ENCODE data around the gene GAA. TPM values are rescaled to one million over a fixed set of nuclear protein-coding genes. Genes with fewer than 3 reads are reported as not detected.
"Not testable (repeated sequence)": the region's sequence is repeated elsewhere in the genome, so short reads cannot be mapped to it uniquely, and the experiment has no call there.

GAA gene
- total RNA-seq, 1 experiment from 2014 or later, result 10.3 TPM

DNA sequence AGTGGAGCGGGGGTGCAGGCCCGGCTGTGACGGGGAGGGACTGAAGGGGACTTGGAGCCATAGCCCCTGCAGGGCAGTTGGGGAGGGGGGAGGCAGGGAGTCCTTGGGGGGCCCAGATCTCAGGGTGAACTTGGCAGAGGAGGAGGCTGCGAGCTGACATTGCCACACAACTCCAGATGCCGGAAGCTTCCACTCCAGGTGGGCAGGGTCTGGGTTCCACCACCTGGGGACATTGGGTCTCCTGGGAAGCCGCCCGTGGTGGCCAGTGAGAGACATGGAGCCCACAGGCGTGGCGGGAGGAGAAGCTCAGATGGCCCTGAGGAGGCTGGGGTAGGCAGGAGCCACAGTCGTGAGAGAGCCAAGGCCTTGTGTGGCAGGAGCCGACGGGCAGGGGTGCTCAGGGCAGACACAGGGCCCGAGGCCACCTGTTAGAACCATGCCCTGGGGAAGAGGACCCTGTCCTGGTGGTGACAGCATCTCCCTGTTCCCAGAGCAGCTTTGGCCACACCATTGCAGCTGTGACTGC, 18.2 kb upstream of the GAA start:
- DNase-seq (ENCODE audit: low read depth), result no peak

DNA sequence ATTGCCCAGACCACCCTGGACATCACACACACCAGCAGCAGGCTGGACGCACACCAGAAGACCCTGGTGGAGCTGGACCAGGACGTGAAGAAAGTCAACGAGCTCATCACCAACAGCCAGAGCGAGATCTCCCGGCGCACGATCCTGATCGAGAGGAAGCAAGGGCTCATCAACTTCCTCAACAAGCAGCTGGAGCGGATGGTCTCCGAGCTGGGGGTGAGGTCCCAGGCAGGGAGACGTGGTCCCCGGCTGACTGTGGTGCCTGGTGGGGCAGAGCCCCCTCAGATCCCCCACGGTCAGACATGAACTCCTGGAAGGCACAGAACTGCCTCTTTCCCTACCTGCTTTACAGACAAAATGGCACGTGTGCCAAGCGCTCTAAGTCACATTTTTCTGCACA, 16.6 kb upstream of the GAA start:
- no peak for DNase-seq (ENCODE audit: low read depth)

DNA sequence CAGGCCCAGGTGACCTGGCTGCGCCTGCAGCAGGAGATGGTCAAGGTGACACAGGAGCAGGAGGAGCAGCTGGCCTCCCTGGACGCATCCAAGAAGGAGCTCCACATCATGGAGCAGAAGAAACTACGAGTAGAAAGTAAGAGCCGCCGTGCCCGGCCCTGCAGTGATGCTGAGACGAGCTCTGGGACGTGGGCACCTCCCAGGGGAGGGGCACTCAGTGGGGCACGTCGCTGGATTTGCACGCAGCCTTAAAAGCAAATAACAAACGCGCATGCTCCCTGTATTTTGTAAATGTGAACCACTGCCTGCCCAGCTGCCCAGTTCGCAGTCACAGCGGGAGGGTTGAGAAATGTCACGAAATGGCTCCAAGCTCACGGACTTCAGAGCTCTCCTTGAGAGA, 15.3 kb upstream of the GAA start:
- DNase-seq (ENCODE audit: low read depth), result no peak

DNA sequence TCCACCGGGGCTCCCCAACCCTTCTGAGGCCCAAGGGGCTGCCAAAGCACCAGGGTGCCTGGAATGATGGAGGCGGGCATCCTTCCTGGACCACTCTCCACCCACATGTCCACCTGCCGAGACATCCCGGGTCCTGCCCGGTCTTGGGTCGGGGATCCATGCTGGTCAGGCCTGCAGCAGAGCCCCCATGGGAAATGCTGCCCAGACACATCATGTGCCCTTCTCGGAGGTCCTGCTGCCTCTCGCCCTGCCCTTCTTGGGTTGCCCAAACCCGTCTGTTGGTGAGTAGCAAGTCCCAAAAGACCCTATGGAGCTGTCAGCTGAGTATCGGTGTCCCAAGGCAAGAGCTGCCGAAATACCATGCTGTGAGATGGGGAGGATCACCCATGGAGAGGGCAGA, 14.8 kb upstream of the GAA start:
- no peak for DNase-seq (ENCODE audit: low read depth)

DNA sequence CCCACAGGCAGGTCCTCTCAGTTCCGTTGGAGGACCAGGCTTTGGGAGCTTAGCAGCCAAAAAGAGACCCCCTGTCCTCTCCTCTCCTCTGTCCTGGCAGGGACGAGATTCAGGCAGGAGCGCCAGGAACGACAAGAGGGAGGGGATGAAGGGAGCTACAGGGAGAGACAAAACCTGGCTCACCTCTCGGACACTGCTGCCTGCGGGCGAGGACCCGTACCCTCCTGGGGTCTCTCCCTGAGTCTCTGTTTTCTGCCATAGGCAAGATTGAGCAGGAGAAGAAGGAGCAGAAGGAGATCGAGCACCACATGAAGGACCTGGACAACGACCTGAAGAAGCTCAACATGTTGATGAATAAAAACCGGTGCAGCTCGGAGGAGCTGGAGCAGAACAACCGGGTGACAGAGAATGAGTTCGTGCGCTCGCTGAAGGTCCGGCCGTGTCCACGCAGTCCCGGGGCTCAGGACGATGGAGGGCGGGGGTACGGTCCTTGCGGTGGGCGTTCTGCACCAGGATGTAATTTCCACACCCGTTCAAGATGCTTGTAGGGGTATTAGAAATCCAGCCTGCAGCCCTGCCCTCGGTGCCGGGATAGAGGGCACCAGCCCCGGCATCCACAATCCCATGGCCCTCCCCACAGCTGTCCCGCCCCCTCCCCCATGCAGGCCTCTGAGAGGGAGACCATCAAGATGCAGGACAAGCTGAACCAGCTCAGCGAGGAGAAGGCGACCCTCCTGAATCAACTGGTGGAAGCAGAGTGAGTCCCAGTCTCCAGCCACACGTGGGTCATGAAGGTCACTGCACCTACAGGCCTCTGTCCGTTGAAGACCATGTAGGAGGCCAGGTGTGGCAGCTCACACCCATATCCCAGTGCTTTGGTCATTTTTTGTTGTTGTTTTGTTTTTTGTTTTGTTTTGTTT, 13.8 kb upstream of the GAA start:
- DNase-seq (ENCODE audit: low read depth), result no peak

DNA sequence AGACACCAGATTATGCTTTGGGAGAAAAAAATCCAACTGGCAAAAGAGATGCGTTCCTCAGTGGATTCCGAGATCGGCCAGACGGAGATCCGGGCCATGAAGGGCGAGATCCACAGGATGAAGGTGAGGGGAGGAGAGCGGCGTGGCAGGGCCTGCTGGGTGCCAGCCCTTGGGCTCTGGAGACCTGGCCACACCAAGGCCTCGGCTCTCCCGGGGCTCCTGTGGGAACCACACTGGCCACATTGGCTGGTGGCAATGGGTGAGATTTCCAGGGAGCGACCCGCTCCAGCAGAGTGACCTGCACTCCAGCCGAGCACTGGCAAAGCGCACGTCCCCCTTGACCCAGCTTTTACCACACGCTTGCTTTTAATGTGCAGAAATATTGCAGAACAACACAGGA, 11.6 kb upstream of the GAA start:
- no peak for DNase-seq (ENCODE audit: low read depth)

DNA sequence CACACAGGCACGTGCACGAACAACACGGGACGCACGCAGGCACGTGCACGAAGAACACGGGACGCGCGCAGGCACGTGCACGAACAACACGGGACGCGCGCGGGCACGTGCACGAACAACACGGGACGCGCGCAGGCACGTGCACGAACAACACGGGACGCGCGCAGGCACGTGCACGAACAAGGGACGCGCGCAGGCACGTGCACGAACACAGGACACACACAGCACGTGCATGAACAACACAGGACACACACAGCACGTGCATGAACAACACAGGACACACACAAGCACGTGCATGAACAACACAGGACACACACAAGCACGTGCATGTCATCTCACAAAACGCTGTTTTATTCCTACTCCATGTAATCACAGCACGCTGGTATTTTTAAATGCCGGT, 11.2 kb upstream of the GAA start:
- not testable (repeated sequence) for DNase-seq (ENCODE audit: low read depth)

DNA sequence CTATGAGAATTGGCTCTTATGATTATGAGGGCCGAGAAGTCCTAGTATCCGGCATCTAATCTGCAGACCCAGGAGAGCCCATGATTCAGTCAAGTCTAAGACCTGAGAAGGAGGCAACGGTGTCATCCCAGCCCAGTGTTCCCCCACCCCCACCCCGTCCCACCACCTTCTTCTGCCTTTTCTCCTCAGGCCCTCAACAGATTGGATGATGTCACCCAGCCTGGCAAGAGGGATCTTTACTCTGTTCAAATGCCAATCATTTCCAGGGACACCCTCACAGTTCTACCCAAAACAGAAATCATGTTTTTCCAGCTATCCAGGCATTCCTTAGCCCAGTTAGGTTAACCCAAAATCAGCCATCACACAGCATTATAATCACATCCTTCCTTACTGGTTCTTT, 10.0 kb upstream of the GAA start:
- no peak for DNase-seq (ENCODE audit: low read depth)

DNA sequence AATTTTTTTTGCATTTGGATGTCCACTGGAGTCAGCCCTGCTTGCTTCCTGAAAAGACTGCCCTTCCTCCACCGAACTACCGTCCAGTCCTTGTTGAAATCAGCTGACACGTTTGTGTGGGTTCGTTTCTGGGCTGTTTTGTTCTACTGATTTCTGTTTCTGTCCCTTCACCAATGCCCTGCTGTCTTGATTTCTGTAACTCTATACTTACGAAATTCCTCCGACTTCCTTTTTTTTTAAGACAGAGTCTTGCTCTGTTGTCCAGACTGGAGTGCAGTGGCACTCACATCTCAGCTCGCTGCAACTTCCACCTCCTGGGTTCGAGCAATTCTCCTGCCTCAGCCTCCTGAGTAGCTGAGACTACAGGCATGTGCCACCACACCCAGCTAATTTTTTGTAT, 8.4 kb upstream of the GAA start:
- DNase-seq (ENCODE audit: low read depth), result no peak

DNA sequence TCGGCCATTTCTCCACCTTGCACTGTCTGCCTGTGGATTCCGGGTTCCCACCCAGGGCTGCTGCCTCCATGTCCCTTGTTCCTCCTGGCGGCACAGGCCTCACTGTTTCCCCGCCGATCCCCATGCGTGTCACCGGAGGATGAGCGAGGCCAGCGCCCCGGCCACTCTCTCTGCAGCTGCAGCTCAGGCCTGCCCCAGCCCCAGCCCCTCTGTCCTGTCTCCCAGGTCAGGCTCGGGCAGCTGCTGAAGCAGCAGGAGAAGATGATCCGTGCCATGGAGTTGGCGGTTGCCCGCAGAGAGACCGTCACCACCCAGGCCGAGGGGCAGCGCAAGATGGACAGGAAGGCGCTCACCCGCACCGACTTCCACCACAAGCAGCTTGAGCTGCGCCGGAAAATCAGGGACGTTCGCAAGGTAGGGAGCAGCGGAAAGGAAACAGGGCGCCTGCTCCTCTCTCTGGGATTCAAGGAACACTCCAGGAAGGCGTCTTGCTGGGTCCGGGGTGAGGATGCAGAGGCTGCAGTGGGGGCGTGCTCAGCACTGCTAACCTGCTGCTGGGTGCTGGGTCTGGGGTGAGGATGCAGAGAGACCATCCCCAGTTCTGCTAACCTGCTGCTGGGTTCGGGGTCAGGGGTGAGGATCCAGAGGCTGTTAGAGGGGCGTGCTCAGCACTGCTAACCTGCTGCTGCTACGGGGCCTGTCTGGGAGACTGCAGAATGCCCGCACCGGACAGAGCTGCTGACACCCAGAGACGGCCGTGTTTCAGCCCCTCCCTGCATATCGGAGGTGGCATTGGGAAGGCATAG, 6.1 kb upstream of the GAA start:
- no peak for DNase-seq (ENCODE audit: low read depth)

DNA sequence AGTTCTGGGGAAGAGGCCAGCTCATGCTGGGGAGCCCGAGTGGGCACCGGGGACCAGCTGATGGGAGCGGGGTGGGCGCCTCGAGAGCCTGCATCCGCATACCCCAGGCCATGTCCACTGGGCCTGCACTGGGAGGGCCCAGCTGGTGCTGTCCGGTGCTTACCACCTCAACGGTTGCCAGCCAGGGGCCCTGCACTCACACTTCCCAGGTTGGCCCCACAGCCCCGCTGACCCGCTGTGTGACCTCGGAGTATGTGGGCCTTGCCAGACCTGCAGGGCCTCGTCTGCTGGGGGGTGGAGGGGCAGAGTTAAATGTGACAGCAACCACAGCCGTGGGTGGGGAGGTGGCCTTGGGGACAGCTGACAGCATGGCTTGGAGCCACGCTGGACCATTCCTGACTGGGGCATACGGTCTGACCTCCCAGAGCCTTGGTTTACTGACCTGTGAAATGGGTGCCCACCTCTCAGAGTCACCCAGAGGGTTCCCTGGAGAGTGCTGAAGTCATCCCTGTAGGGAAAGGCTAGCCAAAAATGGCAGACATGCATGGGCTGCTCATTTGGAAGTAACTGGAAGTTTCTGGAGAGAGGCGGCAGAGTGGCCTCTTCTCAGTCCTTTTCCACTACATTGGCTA, 5.4 kb upstream of the GAA start:
- DNase-seq (ENCODE audit: low read depth), result no peak

DNA sequence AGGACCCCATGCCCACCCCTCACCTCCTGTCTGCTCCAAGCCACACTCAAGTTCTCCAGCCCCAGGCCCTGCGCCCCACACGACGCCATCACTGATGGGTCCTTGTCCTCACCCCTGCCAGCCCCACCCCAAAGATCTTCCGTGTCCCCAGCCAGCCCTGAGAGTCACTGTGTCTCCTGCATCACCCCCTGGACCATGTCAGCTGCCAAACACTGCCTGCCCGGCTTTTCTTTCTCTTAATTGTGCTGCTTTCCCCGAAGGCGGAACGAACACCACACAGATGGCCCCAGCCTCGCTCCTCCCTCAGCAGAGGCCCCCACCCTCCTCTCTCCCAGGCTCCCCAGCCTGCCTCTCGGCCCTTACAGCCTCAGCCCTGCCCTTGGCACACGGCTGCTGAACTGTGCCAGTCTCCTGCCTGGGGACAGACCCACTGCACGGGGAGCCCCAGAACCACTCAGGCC, 4.8 kb upstream of the GAA start:
- no peak for DNase-seq (ENCODE audit: low read depth)

DNA sequence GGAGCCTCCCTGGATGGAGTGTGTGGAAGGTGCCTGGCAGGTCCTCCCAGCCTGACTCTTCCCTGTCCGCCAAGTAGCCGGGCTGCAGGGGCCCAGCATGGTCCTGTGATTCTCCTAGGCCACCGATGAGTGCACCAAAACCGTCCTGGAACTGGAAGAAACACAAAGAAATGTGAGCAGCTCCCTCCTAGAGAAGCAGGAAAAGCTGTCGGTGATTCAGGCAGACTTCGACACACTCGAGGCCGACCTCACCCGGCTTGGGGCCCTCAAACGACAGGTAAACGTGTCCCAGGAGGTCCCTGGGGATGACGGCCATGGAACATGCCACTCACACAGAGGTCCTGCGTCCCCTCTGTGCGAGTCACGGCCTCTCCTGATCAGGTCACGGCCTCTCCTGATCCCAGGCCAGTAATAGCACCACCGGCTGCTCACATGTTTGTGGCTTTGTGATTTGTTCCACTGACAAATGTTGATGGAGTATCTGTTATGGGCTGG, 4.2 kb upstream of the GAA start:
- no peak for DNase-seq (ENCODE audit: low read depth)

DNA sequence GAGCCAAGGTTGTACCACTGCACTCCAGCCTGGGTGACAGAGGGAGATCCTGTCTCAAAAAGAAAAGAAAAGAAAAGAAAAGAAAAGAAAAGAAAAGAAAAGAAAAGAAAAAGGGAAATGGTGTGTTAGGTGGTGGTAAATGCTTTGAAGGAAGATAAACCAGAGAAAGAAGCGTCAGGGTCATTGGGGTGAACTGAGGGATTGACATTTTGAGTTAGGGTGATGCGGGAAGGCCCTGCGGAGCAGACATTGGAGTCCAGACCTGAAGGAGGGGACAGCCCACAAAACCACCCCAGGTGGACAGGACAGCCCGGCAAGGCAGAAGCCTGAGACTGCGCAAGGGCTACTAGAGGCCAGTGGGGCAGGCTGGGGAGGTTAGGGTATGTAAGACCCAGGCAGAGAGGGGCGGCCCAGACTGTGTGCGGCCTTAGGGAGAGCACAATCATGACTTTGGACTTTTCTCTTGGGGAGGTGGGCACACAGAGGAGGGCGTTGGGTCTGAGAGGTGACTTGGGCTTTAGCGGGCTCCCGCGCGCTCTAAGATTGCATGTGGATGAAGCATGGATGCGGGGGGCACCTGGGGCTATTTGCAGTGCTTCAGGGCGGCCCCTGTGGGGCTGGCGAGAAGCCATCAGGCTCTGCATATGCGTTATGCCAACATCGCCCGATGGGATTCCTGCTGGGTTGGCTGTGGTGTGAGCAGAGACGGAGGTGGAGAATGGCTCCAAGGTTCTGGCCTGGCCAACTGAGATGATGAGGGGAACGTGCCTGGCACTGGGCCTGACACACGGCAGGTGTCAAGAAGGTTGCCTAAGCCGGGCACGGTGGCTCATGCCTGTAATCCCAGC, 3.3 kb upstream of the GAA start:
- DNase-seq (ENCODE audit: low read depth), result no peak

DNA sequence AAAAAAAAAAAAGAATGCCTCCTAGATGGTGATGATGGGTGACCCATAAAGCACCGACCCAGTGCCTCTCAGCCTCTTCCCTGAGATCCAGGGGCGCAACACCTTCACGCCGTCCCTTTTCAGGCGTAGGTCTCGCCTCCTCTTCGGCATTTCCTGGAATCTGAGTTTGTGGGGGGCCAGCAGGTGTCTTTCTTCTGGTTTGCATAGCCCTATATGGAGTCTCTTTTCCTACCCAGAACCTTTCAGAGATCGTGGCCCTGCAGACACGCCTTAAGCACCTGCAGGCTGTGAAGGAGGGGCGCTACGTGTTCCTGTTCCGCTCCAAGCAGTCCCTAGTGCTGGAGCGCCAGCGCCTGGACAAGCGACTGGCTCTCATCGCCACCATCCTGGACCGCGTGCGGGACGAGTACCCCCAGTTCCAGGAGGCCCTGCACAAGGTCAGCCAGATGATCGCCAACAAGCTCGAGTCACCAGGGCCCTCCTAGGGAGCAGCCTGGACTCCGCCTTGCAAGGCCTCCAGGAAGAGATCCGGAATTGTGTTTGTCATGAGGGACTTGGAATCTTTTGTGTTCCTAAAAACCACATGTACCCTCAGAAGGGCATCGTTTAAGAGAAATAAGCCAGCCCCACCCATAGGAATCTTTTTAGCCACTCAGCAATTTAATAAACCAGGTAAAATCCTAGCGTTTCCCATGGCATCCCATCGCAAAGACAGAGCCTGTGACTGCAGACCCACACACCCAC, 1.9 kb upstream of the GAA start:
- DNase-seq (ENCODE audit: low read depth), result no peak

DNA sequence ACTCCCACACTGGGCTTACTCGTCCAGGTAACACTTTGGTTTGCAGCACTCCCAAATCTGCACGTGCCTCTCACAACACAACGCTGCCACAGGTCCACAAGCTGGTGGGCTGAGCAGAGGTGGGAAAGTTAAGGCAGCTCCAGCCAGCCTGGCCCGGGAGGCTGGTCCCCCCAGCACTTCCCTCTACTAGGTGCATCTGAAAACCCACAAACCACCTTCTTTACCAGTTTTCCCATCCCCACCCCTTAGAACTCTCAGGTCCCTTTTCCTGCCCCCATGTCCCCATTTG, 1.4 kb upstream of the GAA start:
- DNase-seq (ENCODE audit: low read depth), result no peak

DNA sequence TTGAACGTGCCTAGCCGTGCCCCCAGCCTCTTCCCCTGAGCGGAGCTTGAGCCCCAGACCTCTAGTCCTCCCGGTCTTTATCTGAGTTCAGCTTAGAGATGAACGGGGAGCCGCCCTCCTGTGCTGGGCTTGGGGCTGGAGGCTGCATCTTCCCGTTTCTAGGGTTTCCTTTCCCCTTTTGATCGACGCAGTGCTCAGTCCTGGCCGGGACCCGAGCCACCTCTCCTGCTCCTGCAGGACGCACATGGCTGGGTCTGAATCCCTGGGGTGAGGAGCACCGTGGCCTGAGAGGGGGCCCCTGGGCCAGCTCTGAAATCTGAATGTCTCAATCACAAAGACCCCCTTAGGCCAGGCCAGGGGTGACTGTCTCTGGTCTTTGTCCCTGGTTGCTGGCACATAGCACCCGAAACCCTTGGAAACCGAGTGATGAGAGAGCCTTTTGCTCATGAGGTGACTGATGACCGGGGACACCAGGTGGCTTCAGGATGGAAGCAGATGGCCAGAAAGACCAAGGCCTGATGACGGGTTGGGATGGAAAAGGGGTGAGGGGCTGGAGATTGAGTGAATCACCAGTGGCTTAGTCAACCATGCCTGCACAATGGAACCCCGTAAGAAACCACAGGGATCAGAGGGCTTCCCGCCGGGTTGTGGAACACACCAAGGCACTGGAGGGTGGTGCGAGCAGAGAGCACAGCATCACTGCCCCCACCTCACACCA, 724 bp downstream of the GAA start:
- DNase-seq (ENCODE audit: low read depth), result no peak

DNA sequence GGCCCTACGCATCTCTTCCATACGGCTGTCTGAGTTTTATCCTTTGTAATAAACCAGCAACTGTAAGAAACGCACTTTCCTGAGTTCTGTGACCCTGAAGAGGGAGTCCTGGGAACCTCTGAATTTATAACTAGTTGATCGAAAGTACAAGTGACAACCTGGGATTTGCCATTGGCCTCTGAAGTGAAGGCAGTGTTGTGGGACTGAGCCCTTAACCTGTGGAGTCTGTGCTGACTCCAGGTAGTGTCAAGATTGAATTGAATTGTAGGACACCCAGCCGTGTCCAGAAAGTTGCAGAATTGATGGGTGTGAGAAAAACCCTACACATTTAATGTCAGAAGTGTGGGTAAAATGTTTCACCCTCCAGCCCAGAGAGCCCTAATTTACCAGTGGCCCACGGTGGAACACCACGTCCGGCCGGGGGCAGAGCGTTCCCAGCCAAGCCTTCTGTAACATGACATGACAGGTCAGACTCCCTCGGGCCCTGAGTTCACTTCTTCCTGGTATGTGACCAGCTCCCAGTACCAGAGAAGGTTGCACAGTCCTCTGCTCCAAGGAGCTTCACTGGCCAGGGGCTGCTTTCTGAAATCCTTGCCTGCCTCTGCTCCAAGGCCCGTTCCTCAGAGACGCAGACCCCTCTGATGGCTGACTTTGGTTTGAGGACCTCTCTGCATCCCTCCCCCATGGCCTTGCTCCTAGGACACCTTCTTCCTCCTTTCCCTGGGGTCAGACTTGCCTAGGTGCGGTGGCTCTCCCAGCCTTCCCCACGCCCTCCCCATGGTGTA, 1.5 kb downstream of the GAA start:
- no peak for DNase-seq (ENCODE audit: low read depth)

DNA sequence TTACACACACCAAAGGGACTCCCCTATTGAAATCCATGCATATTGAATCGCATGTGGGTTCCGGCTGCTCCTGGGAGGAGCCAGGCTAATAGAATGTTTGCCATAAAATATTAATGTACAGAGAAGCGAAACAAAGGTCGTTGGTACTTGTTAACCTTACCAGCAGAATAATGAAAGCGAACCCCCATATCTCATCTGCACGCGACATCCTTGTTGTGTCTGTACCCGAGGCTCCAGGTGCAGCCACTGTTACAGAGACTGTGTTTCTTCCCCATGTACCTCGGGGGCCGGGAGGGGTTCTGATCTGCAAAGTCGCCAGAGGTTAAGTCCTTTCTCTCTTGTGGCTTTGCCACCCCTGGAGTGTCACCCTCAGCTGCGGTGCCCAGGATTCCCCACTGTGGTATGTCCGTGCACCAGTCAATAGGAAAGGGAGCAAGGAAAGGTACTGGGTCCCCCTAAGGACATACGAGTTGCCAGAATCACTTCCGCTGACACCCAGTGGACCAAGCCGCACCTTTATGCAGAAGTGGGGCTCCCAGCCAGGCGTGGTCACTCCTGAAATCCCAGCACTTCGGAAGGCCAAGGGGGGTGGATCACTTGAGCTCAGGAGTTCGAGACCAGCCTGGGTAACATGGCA, 2.2 kb downstream of the GAA start:
- no peak for DNase-seq (ENCODE audit: low read depth)

Measured in RPMI7951 (cell line).